ENCODE measurements around the gene HLA-A.
A peak's percentile ranks its signal among the peaks of the same experiment; 100 is the strongest.
"Not testable (repeated sequence)": the region's sequence is repeated elsewhere in the genome, so short reads cannot be mapped to it uniquely, and the experiment has no call there.

The HLA-A gene

GRCh38 chr6:29942275-29943052 is at the start of gene HLA-A:
HLA-A (plus strand) TSS chr6:29942532; CDS start chr6:29942554, 22 bp downstream.
- DNase-seq (ENCODE audit: low read depth in 2 of 2) = peak; percentile 84 to 88

GRCh38 chr6:29892696-29893095 is 49.6 kb upstream of the HLA-A start:
- DNase-seq (ENCODE audit: low read depth in 2 of 2) = no peak

GRCh38 chr6:29899281-29899680 is 43.1 kb upstream of the HLA-A start:
- no peak for DNase-seq (ENCODE audit: low read depth in 2 of 2)

- DNase-seq (ENCODE audit: low read depth in 2 of 2) = no peak
These were observed 37.0 kb upstream of the HLA-A start for GRCh38 chr6:29905286-29905685.

- DNase-seq (ENCODE audit: low read depth in 2 of 2) = no peak
These were observed 34.5 kb upstream of the HLA-A start for GRCh38 chr6:29907637-29908340.

- no peak for DNase-seq (ENCODE audit: low read depth in 2 of 2)
These were observed 34.0 kb upstream of the HLA-A start for GRCh38 chr6:29908341-29908662.

- no peak for DNase-seq (ENCODE audit: low read depth in 2 of 2)
These were observed 33.6 kb upstream of the HLA-A start for GRCh38 chr6:29908710-29909109.

- no peak for DNase-seq (ENCODE audit: low read depth in 2 of 2)
These were observed 32.3 kb upstream of the HLA-A start for GRCh38 chr6:29909985-29910384.

- DNase-seq (ENCODE audit: low read depth in 2 of 2) = no peak
These were observed 29.5 kb upstream of the HLA-A start for GRCh38 chr6:29912840-29913239.

- DNase-seq (ENCODE audit: low read depth in 2 of 2) = no peak
These were observed 25.6 kb upstream of the HLA-A start for GRCh38 chr6:29916741-29917140.

- no peak for DNase-seq (ENCODE audit: low read depth in 2 of 2)
These were observed 24.5 kb upstream of the HLA-A start for GRCh38 chr6:29917857-29918256.

GRCh38 chr6:29919506-29920445 is 22.6 kb upstream of the HLA-A start:
- no peak for DNase-seq (ENCODE audit: low read depth in 2 of 2)

GRCh38 chr6:29924287-29924686 is 18.0 kb upstream of the HLA-A start:
- DNase-seq (ENCODE audit: low read depth in 2 of 2) = no peak

- no peak for DNase-seq (ENCODE audit: low read depth in 2 of 2)
These were observed 17.6 kb upstream of the HLA-A start for GRCh38 chr6:29924731-29925130.

GRCh38 chr6:29925321-29925720 is 17.0 kb upstream of the HLA-A start:
- DNase-seq (ENCODE audit: low read depth in 2 of 2) = no peak

GRCh38 chr6:29925727-29926412 is 16.5 kb upstream of the HLA-A start:
- DNase-seq (ENCODE audit: low read depth in 2 of 2) = no peak

GRCh38 chr6:29926413-29927274 is 15.7 kb upstream of the HLA-A start:
- DNase-seq (ENCODE audit: low read depth in 2 of 2) = peak; percentile 73 to 81

GRCh38 chr6:29927275-29927569 is 15.1 kb upstream of the HLA-A start:
- no peak for DNase-seq (ENCODE audit: low read depth in 2 of 2)

- DNase-seq (ENCODE audit: low read depth in 2 of 2) = no peak
These were observed 14.4 kb upstream of the HLA-A start for GRCh38 chr6:29927841-29928388.

- not testable (repeated sequence) for DNase-seq (ENCODE audit: low read depth in 2 of 2)
These were observed 12.3 kb upstream of the HLA-A start for GRCh38 chr6:29930047-29930446.

- no peak for DNase-seq (ENCODE audit: low read depth in 2 of 2)
These were observed 8.4 kb upstream of the HLA-A start for GRCh38 chr6:29933955-29934354.
